HCT116 (cell line): ENCODE measurements around the gene PYGL. TPM values are rescaled to one million over a fixed set of nuclear protein-coding genes. Genes with fewer than 3 reads are reported as not detected.

Experiments used
- ATAC-seq: fragments of 200-7000 bp; cut with Tn5 transposase; 2 replicates; pipeline ENCODE4 v1.9.1; 2020; ENCODE audit warnings: mild to moderate bottlenecking, moderate library complexity
- BruUV-seq: library from RNA; stranded (reverse); fragments of 400-500 nt; replicated peaks from 2 replicates; lab custom pipeline; 2021; lab: Mats Ljungman, UMichigan
- CTCF ChIA-PET: fragments of 300-600 bp; sonication (Branson Sonifier 250); formaldehyde crosslinking; loops from one replicate; lab custom pipeline; 2021; ENCODE audit warnings: antibody characterized with exemption; lab: Charles Lee
- POLR2A ChIA-PET: fragments of 300-600, 350-600 bp; sonication (Branson Sonifier 250); formaldehyde crosslinking; loops from one replicate; lab custom pipeline; 2021; ENCODE audit warnings: antibody characterized with exemption; lab: Charles Lee
- RAD21 ChIA-PET, 2 experiments: fragments of 300-600 bp; sonication (Branson Sonifier 250); formaldehyde crosslinking; loops; one replicate each; lab custom pipeline; 2023; ENCODE audit warnings: low total read pairs in 2 of 2; ENCODE audit not compliant: uncharacterized antibody in 2 of 2, unreplicated experiment in 2 of 2, low non-redundant PET in 1 of 2; lab: Charles Lee
- DNase-seq: peaks from one replicate; pipeline ENCODE4 v3.0.0-alpha.2; 2010; ENCODE audit warnings: low read depth, low spot score
- H2AFZ ChIP-seq: fragments of 200-600 bp; shearing (Covaris generic), sonication (generic); 2 replicates; pipeline ENCODE4 v1.6.1; 2017; ENCODE audit warnings: low read depth, mixed run types, mixed read lengths, antibody characterized with exemption, low read length; ENCODE audit not compliant: poor library complexity, severe bottlenecking
- H3K27ac ChIP-seq: 2 replicates; pipeline ENCODE4 v1.5.1; 2012; ENCODE audit warnings: low read depth, low read length
- H3K27me3 ChIP-seq: fragments of 200-600 bp; sonication (generic); 2 replicates; pipeline ENCODE4 v1.6.1; 2016; ENCODE audit warnings: mixed run types, low read length, mixed read lengths; ENCODE audit not compliant: insufficient read depth
- H3K36me3 ChIP-seq, 2 experiments: fragments of 200-500 bp in 1 of 2; fragments of 200-600 bp in 1 of 2; sonication (Bioruptor generic) in 1 of 2; sonication (generic) in 1 of 2; 2 replicates each; pipeline versions ENCODE4 v1.5.1 to v1.6.1; 2014 to 2016; ENCODE audit warnings: low read length in 2 of 2, inconsistent platforms in 1 of 2, mixed read lengths in 1 of 2, mixed run types in 1 of 2; ENCODE audit not compliant: insufficient read depth in 2 of 2, control insufficient read depth in 1 of 2
- H3K4me1 ChIP-seq, 2 experiments: fragments of 200-600 bp in 1 of 2; sonication (generic) in 1 of 2; 2 replicates each; pipeline versions ENCODE4 v1.5.1 to v1.6.1; 2012 to 2017; ENCODE audit warnings: low read length in 2 of 2, inconsistent platforms in 1 of 2, mild to moderate bottlenecking in 1 of 2, mixed read lengths in 1 of 2, mixed run types in 1 of 2, moderate library complexity in 1 of 2; ENCODE audit not compliant: insufficient read depth in 2 of 2, control insufficient read depth in 1 of 2
- H3K4me2 ChIP-seq: fragments of 200-600 bp; sonication (generic); 2 replicates; pipeline ENCODE4 v1.6.1; 2017; ENCODE audit warnings: mixed run types, low read length, mixed read lengths
- H3K4me3 ChIP-seq, 2 experiments: fragments of 200-600 bp in 1 of 2; sonication (generic) in 1 of 2; replicated peaks in 1 of 2; 2 replicates each; pipeline ENCODE4 v1.5.1; 2011 to 2016; ENCODE audit warnings: low read length in 2 of 2, control low read depth in 1 of 2, low read depth in 1 of 2, mild to moderate bottlenecking in 1 of 2, mixed read lengths in 1 of 2, mixed run types in 1 of 2
- H3K79me2 ChIP-seq: fragments of 200-600 bp; sonication (generic); 2 replicates; pipeline ENCODE4 v1.6.1; 2017; ENCODE audit warnings: mild to moderate bottlenecking, mixed run types, low read length, moderate library complexity, mixed read lengths; ENCODE audit not compliant: insufficient read depth
- H3K9ac ChIP-seq: fragments of 200-600 bp; sonication (generic); 2 replicates; pipeline ENCODE4 v1.6.1; 2016; ENCODE audit warnings: low read length, mixed read lengths
- H3K9me2 ChIP-seq: fragments of 200-600 bp; sonication (generic), shearing (Covaris generic); 2 replicates; pipeline ENCODE4 v1.6.1; 2017; ENCODE audit warnings: mixed run types, mild to moderate bottlenecking, moderate library complexity; ENCODE audit not compliant: insufficient read depth
- H3K9me3 ChIP-seq, 2 experiments: fragments of 200-500 bp in 1 of 2; fragments of 200-600 bp in 1 of 2; sonication (Bioruptor generic) in 1 of 2; sonication (generic) in 1 of 2; 2 replicates each; pipeline ENCODE4 v1.6.1; 2014 to 2017; ENCODE audit warnings: low read length in 2 of 2, mixed read lengths in 2 of 2, inconsistent platforms in 1 of 2, low read depth in 1 of 2, mild to moderate bottlenecking in 1 of 2, mixed run types in 1 of 2, moderate library complexity in 1 of 2; ENCODE audit not compliant: control insufficient read depth in 1 of 2, insufficient read depth in 1 of 2
- H4K20me1 ChIP-seq: fragments of 200-600 bp; sonication (generic), shearing (Covaris generic); 2 replicates; pipeline ENCODE4 v1.6.1; 2017; ENCODE audit warnings: mixed run types, mild to moderate bottlenecking, moderate library complexity; ENCODE audit not compliant: insufficient read depth
- CBX3 ChIP-seq: IDR thresholded peaks from 2 replicates; pipeline ENCODE4 v1.6.1; 2012; ENCODE audit warnings: low read depth
- CEBPB ChIP-seq: IDR thresholded peaks from 2 replicates; pipeline ENCODE4 v1.6.1; 2012; ENCODE audit warnings: low read depth
- CTCF ChIP-seq, 3 experiments: fragments of 200-600 bp in 1 of 3; sonication (generic) in 1 of 3; IDR thresholded peaks in 2 of 3; conservative IDR thresholded peaks in 1 of 3; 2 replicates each; pipeline ENCODE4 v1.5.1; 2012 to 2017; ENCODE audit warnings: low read depth in 2 of 3, low read length in 2 of 3, antibody characterized with exemption in 1 of 3, borderline replicate concordance in 1 of 3, control low read depth in 1 of 3, mild to moderate bottlenecking in 1 of 3, mixed read lengths in 1 of 3, mixed run types in 1 of 3, moderate library complexity in 1 of 3; ENCODE audit not compliant: insufficient read depth in 1 of 3
- EGR1 ChIP-seq: IDR thresholded peaks from 2 replicates; pipeline ENCODE4 v1.6.1; 2012; ENCODE audit warnings: low read depth
- EZH2phosphoT487 ChIP-seq: fragments of 200-600 bp; IDR thresholded peaks from 2 replicates; pipeline ENCODE4 v1.6.1; 2018; ENCODE audit warnings: antibody characterized with exemption, borderline replicate concordance
- FOSL1 ChIP-seq: IDR thresholded peaks from 2 replicates; pipeline ENCODE4 v1.6.1; 2012; ENCODE audit warnings: low read depth
- MAX ChIP-seq: IDR thresholded peaks from 2 replicates; pipeline ENCODE4 v1.6.1; 2012
- POLR2A ChIP-seq: IDR thresholded peaks from 2 replicates; pipeline ENCODE4 v1.7.0; 2011; ENCODE audit warnings: borderline replicate concordance; ENCODE audit not compliant: insufficient read depth, insufficient read length; ENCODE audit errors: extremely low read depth
- POLR2AphosphoS5 ChIP-seq: IDR thresholded peaks from 2 replicates; pipeline ENCODE4 v1.6.1; 2011; ENCODE audit warnings: mild to moderate bottlenecking, low read depth, low read length, moderate library complexity
- RAD21 ChIP-seq: IDR thresholded peaks from 2 replicates; pipeline ENCODE4 v1.6.1; 2012; ENCODE audit warnings: low read depth, mild to moderate bottlenecking
- SP1 ChIP-seq: IDR thresholded peaks from 2 replicates; pipeline ENCODE4 v1.6.1; 2012; ENCODE audit warnings: low read depth
- TCF7L2 ChIP-seq: IDR thresholded peaks from 2 replicates; pipeline ENCODE4 v1.7.0; 2011; ENCODE audit warnings: borderline replicate concordance, inconsistent platforms; ENCODE audit not compliant: insufficient read depth, insufficient read length; ENCODE audit errors: extremely low read depth
- YY1 ChIP-seq: IDR thresholded peaks from 2 replicates; pipeline ENCODE4 v1.6.1; 2011; ENCODE audit warnings: low read length, low read depth, moderate library complexity, mild to moderate bottlenecking; ENCODE audit not compliant: insufficient replicate concordance; ENCODE audit errors: extremely low read depth
- ZFX ChIP-seq: fragments of 450-650 bp; IDR thresholded peaks from 2 replicates; pipeline ENCODE4 v1.6.1; 2017
- ZNF274 ChIP-seq: fragments of 200-500 bp; sonication (Bioruptor generic); IDR thresholded peaks from 2 replicates; pipeline ENCODE4 v1.6.1; 2014; ENCODE audit warnings: mild to moderate bottlenecking, low read depth, low read length, inconsistent platforms
- intact Hi-C: fragments of 100-400 bp; cut with micrococcal nuclease; formaldehyde crosslinking; loops from 2 replicates; pipeline ENCODE4 v1.10.0; 2022
- total RNA-seq: library from RNA; stranded (reverse); gene quantifications from one replicate; pipeline ENCODE4 v1.2.1, GENCODE V29; 2021; ENCODE audit not compliant: unreplicated experiment
- TF ChIP-seq, protein P1 (sequence below): IDR thresholded peaks from 2 replicates; pipeline ENCODE4 v1.6.1; 2012
- TF ChIP-seq, protein P2 (sequence below): IDR thresholded peaks from 2 replicates; pipeline ENCODE4 v1.6.1; 2012; ENCODE audit warnings: low read depth
- TF ChIP-seq, protein P3 (sequence below): IDR thresholded peaks from 2 replicates; pipeline ENCODE4 v1.6.1; 2011; ENCODE audit warnings: mild to moderate bottlenecking, low read length, moderate library complexity; ENCODE audit not compliant: insufficient replicate concordance; ENCODE audit errors: extremely low read depth

The PYGL gene
- total RNA-seq, 1 experiment from 2014 or later = 173 TPM

DNA sequence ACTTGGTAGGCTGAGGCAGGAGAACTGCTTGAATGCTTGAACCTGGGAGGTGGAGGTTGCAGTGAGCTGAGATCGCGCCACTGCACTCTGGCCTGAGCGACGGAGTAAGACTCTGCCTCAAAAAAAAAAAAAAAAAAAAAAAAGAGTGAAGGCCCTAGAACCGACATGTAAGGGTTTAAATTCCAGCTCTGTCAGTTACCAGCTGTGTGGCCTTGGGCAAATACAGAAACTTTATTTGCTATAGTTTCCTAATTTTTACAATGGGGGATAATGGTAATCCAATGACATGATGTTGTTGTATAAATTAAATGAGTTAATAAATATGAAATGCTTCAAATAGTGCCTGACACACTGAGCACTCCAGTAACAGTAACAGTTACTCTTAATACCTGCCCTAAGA, 19.6 kb upstream of the PYGL start:
- no peak overlapping the region for H3K4me2 ChIP-seq
- H3K4me1 ChIP-seq = peaks cover 8 to 9% of the 10 kb centered on the region in 2 experiments; a peak in 2 of 4 replicates
- ATAC-seq = no peak
- no peak overlapping the region for H3K9ac ChIP-seq
- BruUV-seq = no TSS peak
- H3K27me3 ChIP-seq = no peaks in the 10 kb centered on the region
- no peaks in the 10 kb centered on the region for H3K79me2 ChIP-seq
- no peak for TF ChIP-seq ZNF274
- TF ChIP-seq, protein P1, sequence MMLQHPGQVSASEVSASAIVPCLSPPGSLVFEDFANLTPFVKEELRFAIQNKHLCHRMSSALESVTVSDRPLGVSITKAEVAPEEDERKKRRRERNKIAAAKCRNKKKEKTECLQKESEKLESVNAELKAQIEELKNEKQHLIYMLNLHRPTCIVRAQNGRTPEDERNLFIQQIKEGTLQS = no peak
- TF ChIP-seq EGR1 = no peak
- no peak for TF ChIP-seq CTCF (IDR thresholded peaks at IDR 0.05 in 2 of 3, conservative IDR thresholded peaks at IDR 0.05 in 1 of 3; ENCODE audit: borderline replicate concordance in 1 of 3, insufficient read depth in 1 of 3, low read depth in 2 of 3, low read length in 2 of 3)
- TF ChIP-seq TCF7L2 = no peak
- TF ChIP-seq CBX3 = no peak
- TF ChIP-seq POLR2AphosphoS5 = no peak
- no peak for TF ChIP-seq CEBPB
- TF ChIP-seq SP1 = no peak
- TF ChIP-seq, protein P2, sequence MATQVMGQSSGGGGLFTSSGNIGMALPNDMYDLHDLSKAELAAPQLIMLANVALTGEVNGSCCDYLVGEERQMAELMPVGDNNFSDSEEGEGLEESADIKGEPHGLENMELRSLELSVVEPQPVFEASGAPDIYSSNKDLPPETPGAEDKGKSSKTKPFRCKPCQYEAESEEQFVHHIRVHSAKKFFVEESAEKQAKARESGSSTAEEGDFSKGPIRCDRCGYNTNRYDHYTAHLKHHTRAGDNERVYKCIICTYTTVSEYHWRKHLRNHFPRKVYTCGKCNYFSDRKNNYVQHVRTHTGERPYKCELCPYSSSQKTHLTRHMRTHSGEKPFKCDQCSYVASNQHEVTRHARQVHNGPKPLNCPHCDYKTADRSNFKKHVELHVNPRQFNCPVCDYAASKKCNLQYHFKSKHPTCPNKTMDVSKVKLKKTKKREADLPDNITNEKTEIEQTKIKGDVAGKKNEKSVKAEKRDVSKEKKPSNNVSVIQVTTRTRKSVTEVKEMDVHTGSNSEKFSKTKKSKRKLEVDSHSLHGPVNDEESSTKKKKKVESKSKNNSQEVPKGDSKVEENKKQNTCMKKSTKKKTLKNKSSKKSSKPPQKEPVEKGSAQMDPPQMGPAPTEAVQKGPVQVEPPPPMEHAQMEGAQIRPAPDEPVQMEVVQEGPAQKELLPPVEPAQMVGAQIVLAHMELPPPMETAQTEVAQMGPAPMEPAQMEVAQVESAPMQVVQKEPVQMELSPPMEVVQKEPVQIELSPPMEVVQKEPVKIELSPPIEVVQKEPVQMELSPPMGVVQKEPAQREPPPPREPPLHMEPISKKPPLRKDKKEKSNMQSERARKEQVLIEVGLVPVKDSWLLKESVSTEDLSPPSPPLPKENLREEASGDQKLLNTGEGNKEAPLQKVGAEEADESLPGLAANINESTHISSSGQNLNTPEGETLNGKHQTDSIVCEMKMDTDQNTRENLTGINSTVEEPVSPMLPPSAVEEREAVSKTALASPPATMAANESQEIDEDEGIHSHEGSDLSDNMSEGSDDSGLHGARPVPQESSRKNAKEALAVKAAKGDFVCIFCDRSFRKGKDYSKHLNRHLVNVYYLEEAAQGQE = no peak
- TF ChIP-seq RAD21 = no peak
- no peak for TF ChIP-seq EZH2phosphoT487
- TF ChIP-seq ZFX = no peak
- no peak for TF ChIP-seq FOSL1
- TF ChIP-seq, protein P3, sequence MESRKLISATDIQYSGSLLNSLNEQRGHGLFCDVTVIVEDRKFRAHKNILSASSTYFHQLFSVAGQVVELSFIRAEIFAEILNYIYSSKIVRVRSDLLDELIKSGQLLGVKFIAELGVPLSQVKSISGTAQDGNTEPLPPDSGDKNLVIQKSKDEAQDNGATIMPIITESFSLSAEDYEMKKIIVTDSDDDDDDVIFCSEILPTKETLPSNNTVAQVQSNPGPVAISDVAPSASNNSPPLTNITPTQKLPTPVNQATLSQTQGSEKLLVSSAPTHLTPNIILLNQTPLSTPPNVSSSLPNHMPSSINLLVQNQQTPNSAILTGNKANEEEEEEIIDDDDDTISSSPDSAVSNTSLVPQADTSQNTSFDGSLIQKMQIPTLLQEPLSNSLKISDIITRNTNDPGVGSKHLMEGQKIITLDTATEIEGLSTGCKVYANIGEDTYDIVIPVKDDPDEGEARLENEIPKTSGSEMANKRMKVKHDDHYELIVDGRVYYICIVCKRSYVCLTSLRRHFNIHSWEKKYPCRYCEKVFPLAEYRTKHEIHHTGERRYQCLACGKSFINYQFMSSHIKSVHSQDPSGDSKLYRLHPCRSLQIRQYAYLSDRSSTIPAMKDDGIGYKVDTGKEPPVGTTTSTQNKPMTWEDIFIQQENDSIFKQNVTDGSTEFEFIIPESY = no peak
- TF ChIP-seq YY1 = no peak
- TF ChIP-seq MAX = no peak
- TF ChIP-seq POLR2A = no peak
- no peaks in the 10 kb centered on the region for H3K9me2 ChIP-seq
- no peaks in the 10 kb centered on the region for H4K20me1 ChIP-seq
- intact Hi-C loops = no loop called here
- H2AFZ ChIP-seq = no peak overlapping the region
- no peaks in the 10 kb centered on the region for H3K9me3 ChIP-seq
- ChIA-PET POLR2A (no interaction called here), RAD21 (no interaction called here), CTCF (no interaction called here)
- H3K36me3 ChIP-seq = no peaks in the 10 kb centered on the region
- DNase-seq = no peak
- H3K27ac ChIP-seq = no peak overlapping the region
- H3K4me3 ChIP-seq = no peak overlapping the region
